ENCODE measurements around the gene HNRNPH1. TPM values are rescaled to one million over a fixed set of nuclear protein-coding genes. Genes with fewer than 3 reads are reported as not detected.
A peak's percentile ranks its signal among the peaks of the same experiment; 100 is the strongest.

HNRNPH1 gene
- total and polyA plus RNA-seq, 2 of the 8 experiments (the other 6 are each of a cell fraction or from before 2014, with no cell fraction given): 170 to 735 TPM

GRCh38 chr5:179599100-179599499, 24.4 kb downstream of the HNRNPH1 start:
- H3K79me2 ChIP-seq (ENCODE audit: control insufficient read depth in 1 of 2, insufficient read depth in 2 of 2, low read length in 2 of 2): no peaks in the 10 kb centered on the region

More at GRCh38 chr5:179599100-179599499, 24.4 kb downstream of the HNRNPH1 start:
- Histone ChIP-seq H2BK12ac (ENCODE audit: low read depth, low read length) (no peak overlapping the region), H3K23me2 (ENCODE audit: low read depth, low read length) (no peaks in the 10 kb centered on the region), H3K4ac (replicated peaks; ENCODE audit: insufficient read length, low read depth, low read length) (no peak overlapping the region), H3K36me3 (ENCODE audit: control insufficient read depth in 2 of 4, insufficient read depth in 4 of 4, low read length in 3 of 4) (peaks cover 26 to 62% (median 53%) of the 10 kb centered on the region in 4 experiments), H3K23ac (ENCODE audit: insufficient read length) (no peak overlapping the region), H3K4me2 (ENCODE audit: insufficient read depth in 1 of 2, low read depth in 2 of 2, low read length in 2 of 2) (no peak overlapping the region), H3K56ac (replicated peaks; ENCODE audit: insufficient read length, low read depth, low read length) (no peak overlapping the region), H3K9me3 (ENCODE audit: insufficient read depth in 2 of 2, low read depth in 1 of 2, low read length in 1 of 2) (no peaks in the 10 kb centered on the region), H3K14ac (ENCODE audit: insufficient read length) (no peak overlapping the region), H2BK5ac (ENCODE audit: low read depth, low read length) (peak overlapping the region; percentile 52; the same call in 1 of the 2 replicates), H3K18ac (ENCODE audit: extremely low read depth, low read length) (no peak overlapping the region), H2BK120ac (replicated peaks; ENCODE audit: low read depth, low read length) (no peak overlapping the region), H3K4me1 (replicated peaks in 1 of 4; ENCODE audit: control insufficient read depth in 3 of 4, insufficient read depth in 4 of 4, low read length in 3 of 4) (no peaks in the 10 kb centered on the region), H4K20me1 (replicated peaks in 1 of 2; ENCODE audit: control insufficient read depth in 1 of 2, insufficient read depth in 2 of 2, low read length in 2 of 2) (peaks cover 0 to 12% of the 10 kb centered on the region in 2 experiments), H2AK5ac (ENCODE audit: low read depth, low read length) (no peak overlapping the region), H2AFZ (ENCODE audit: low read length) (no peak overlapping the region), H4K5ac (ENCODE audit: insufficient read length, low read depth, low read length) (no peak overlapping the region), H2BK20ac (ENCODE audit: low read length) (no peak overlapping the region), H4K8ac (ENCODE audit: extremely low read depth, insufficient read depth, low read length) (no peak overlapping the region), H4K91ac (replicated peaks; ENCODE audit: insufficient read length, low read length) (no peak overlapping the region), H3K79me1 (ENCODE audit: low read depth, low read length) (no peaks in the 10 kb centered on the region), H2BK15ac (ENCODE audit: low read length) (no peak overlapping the region), H3K9ac (replicated peaks in 1 of 4; ENCODE audit: extremely low read depth in 1 of 4, low read depth in 3 of 4, low read length in 3 of 4) (no peak overlapping the region), H3K4me3 (ENCODE audit: extremely low read depth in 1 of 4, insufficient read depth in 2 of 4, low read depth in 3 of 4, low read length in 4 of 4) (no peak overlapping the region), H3K27me3 (replicated peaks in 1 of 4; ENCODE audit: control insufficient read depth in 3 of 4, extremely low read depth in 1 of 4, insufficient read depth in 3 of 4, low read length in 3 of 4) (no peaks in the 10 kb centered on the region), H3K27ac (ENCODE audit: low read depth, low read length) (no peak overlapping the region)
- ChIA-PET POLR2A (ENCODE audit: partially characterized antibody) (interaction anchor here (1.3 to 1.6 kb wide), 2 partner anchors 12 to 14 kb away, joined by 5 to 10 read pairs; no protein-coding TSS in a partner anchor), CTCF (ENCODE audit: partially characterized antibody) (interaction anchor here (6.2 kb wide), 1 partner anchor 69 kb away, joined by 38 read pairs; no protein-coding TSS in a partner anchor)
- DNase-seq (ENCODE audit: low read depth in 1 of 2, low spot score in 2 of 2) (no peak), FAIRE-seq (no peak)
- 94% methylated on average over 8 of the region's 9 CpGs; no CpG with 5 or more reads in 1 of the 2 experiments for WGBS, 2 experiments (ENCODE audit: extremely low coverage in 1 of 2, insufficient coverage in 1 of 2, insufficient read length in 1 of 2, insufficient replicate concordance in 2 of 2, low coverage in 1 of 2, low lambda C conversion rate in 2 of 2, missing lambda C conversion rate in 1 of 2)
- 0 out of 3 replicates have a peak, but pooled peaks of 1 of the 2 experiments have one; percentile 37 for TF ChIP-seq POLR2A (IDR thresholded peaks at IDR 0.05; ENCODE audit: control extremely low read depth in 1 of 2, low read depth in 2 of 2, low read length in 2 of 2)
- peak; percentile 12; the same call in 1 of the 2 replicates for TF ChIP-seq POLR2AphosphoS5 (IDR thresholded peaks at IDR 0.05; ENCODE audit: low read depth, low read length)
- TF ChIP-seq CBX8 (IDR thresholded peaks at IDR 0.05; ENCODE audit: borderline replicate concordance, low read depth, low read length): no peak

Data from H1 (cell line).